ENCODE data around the gene VIPAS39. TPM values are rescaled to one million over a fixed set of nuclear protein-coding genes. Genes with fewer than 3 reads are reported as not detected.

The VIPAS39 gene
- total and polyA plus RNA-seq, 2 of the 13 experiments (the other 11 are each of a cell fraction or from before 2014, with no cell fraction given), result 13.3 to 21.5 TPM

DNA sequence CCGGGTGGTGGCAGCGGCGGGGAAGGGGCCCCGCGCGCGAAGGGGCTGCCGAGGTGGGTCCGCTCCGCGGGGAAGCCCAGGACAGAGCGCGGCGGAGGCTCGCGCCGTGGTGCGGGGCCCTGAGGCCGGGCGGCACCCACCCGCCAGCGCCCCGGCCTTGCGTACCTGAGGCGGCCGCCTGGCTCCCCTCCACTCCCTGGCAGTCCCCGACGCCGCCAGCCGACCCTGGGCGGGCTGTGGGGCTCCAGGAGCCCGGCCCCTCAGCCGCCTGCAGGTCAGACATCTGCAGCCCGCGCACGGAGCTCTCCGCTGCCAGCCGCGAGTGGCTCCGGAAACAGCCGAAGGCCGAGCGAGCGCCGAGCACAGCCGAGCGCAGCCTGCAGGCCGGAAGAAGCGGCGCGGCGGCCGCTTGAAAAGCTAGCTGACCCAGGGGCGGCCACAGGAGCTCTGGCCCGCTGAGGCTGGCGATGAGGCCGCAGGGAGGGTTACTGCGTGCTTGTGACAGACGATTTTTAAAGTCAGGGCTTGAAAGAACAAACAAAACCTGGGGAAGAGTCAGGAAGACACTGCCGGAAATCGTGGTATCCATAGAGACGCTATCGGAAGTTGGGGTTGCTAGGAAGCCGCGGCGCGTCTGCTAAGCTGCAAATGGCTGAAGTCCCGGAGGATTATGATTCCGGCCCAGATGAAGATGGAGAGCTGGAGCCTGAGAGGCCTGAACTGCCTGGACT, 80.5 kb downstream of the VIPAS39 start, which contains the start of the genes SAMD15 and TMED8 (continued):
- TF ChIP-seq ZBTB10 (CRISPR knock-in tag; IDR thresholded peaks at IDR 0.05; ENCODE audit: borderline replicate concordance) (no peak), ZBTB8A (CRISPR knock-in tag; IDR thresholded peaks at IDR 0.05; ENCODE audit: borderline replicate concordance, low read depth) (no peak), ZNF543 (CRISPR knock-in tag; IDR thresholded peaks at IDR 0.05) (no peak), SKI (IDR thresholded peaks at IDR 0.05; ENCODE audit: partially characterized antibody) (no peak), ZC3H13 (CRISPR knock-in tag; IDR thresholded peaks at IDR 0.05) (no peak), AGO2 (optimal IDR thresholded peaks at IDR 0.05; ENCODE audit: low read depth, low read length) (no peak), ZBTB1 (CRISPR knock-in tag; IDR thresholded peaks at IDR 0.05; ENCODE audit: borderline replicate concordance) (no peak), RNF219 (CRISPR knock-in tag; IDR thresholded peaks at IDR 0.05) (no peak), HNF4G (IDR thresholded peaks at IDR 0.05; ENCODE audit: borderline replicate concordance, low read depth, low read length) (peak; percentile 14; the same call in 1 of the 2 replicates), HNF4G (CRISPR knock-in tag; IDR thresholded peaks at IDR 0.05; ENCODE audit: borderline replicate concordance, low read depth) (no peak)
- TF ChIP-seq, protein P1, sequence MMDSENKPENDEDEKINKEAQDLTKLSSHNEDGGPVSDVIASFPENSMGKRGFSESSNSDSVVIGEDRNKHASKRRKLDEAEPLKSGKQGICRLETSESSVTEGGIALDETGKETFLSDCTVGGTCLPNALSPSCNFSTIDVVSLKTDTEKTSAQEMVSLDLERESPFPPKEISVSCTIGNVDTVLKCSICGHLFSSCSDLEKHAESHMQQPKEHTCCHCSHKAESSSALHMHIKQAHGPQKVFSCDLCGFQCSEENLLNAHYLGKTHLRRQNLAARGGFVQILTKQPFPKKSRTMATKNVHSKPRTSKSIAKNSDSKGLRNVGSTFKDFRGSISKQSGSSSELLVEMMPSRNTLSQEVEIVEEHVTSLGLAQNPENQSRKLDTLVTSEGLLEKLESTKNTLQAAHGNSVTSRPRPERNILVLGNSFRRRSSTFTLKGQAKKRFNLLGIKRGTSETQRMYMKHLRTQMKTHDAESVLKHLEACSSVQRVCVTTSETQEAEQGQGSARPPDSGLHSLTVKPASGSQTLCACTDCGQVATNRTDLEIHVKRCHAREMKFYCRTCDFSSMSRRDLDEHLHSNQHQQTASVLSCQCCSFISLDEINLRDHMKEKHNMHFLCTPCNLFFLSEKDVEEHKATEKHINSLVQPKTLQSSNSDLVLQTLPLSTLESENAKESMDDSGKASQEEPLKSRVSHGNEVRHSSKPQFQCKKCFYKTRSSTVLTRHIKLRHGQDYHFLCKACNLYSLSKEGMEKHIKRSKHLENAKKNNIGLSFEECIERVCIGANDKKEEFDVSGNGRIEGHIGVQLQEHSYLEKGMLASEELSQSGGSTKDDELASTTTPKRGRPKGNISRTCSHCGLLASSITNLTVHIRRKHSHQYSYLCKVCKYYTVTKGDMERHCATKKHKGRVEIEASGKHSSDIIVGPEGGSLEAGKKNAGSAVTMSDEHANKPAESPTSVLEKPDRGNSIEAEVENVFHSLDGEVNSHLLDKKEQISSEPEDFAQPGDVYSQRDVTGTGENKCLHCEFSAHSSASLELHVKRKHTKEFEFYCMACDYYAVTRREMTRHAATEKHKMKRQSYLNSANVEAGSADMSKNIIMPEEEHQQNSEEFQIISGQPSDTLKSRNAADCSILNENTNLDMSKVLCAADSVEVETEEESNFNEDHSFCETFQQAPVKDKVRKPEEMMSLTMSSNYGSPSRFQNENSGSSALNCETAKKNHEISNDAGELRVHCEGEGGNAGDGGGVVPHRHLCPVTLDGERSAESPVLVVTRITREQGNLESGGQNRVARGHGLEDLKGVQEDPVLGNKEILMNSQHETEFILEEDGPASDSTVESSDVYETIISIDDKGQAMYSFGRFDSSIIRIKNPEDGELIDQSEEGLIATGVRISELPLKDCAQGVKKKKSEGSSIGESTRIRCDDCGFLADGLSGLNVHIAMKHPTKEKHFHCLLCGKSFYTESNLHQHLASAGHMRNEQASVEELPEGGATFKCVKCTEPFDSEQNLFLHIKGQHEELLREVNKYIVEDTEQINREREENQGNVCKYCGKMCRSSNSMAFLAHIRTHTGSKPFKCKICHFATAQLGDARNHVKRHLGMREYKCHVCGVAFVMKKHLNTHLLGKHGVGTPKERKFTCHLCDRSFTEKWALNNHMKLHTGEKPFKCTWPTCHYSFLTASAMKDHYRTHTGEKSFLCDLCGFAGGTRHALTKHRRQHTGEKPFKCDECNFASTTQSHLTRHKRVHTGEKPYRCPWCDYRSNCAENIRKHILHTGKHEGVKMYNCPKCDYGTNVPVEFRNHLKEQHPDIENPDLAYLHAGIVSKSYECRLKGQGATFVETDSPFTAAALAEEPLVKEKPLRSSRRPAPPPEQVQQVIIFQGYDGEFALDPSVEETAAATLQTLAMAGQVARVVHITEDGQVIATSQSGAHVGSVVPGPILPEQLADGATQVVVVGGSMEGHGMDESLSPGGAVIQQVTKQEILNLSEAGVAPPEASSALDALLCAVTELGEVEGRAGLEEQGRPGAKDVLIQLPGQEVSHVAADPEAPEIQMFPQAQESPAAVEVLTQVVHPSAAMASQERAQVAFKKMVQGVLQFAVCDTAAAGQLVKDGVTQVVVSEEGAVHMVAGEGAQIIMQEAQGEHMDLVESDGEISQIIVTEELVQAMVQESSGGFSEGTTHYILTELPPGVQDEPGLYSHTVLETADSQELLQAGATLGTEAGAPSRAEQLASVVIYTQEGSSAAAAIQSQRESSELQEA (CRISPR knock-in tag; IDR thresholded peaks at IDR 0.05; ENCODE audit: not compliant biosample characterization), result no peak
- TF ChIP-seq, protein P2, sequence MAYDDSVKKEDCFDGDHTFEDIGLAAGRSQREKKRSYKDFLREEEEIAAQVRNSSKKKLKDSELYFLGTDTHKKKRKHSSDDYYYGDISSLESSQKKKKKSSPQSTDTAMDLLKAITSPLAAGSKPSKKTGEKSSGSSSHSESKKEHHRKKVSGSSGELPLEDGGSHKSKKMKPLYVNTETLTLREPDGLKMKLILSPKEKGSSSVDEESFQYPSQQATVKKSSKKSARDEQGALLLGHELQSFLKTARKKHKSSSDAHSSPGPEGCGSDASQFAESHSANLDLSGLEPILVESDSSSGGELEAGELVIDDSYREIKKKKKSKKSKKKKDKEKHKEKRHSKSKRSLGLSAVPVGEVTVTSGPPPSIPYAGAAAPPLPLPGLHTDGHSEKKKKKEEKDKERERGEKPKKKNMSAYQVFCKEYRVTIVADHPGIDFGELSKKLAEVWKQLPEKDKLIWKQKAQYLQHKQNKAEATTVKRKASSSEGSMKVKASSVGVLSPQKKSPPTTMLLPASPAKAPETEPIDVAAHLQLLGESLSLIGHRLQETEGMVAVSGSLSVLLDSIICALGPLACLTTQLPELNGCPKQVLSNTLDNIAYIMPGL (CRISPR knock-in tag; IDR thresholded peaks at IDR 0.05; ENCODE audit: borderline replicate concordance in 1 of 2, low read depth in 1 of 2), result peak; percentile 50 to 84; a peak in 3 of 4 replicates
